ENCODE data around the gene UBR1. TPM values are rescaled to one million over a fixed set of nuclear protein-coding genes. Genes with fewer than 3 reads are reported as not detected.

The UBR1 gene
- total RNA-seq, 2 experiments from 2014 or later = 42.6 to 45.9 TPM

- ChIA-PET CTCF (interaction anchor here (1.4 kb wide), 1 partner anchor 11 kb away, joined by 5 read pairs; no protein-coding TSS in a partner anchor), POLR2A (interaction anchor here (2.8 kb wide), 1 partner anchor 15 kb away, joined by 16 read pairs; the partner anchor contains the start of gene UBR1)
- H3K27me3 ChIP-seq (ENCODE audit: control insufficient read depth in 1 of 2, insufficient read depth in 2 of 2, low read length in 2 of 2) = no peaks in the 10 kb centered on the region
- DNase-seq (no peak), ATAC-seq (ENCODE audit: poor library complexity) (no peak)
- no peak overlapping the region for H3K27ac Mint-ChIP-seq
- H3K27me3 Mint-ChIP-seq = peaks cover 13% of the 10 kb centered on the region
- no peak overlapping the region for H3K27ac ChIP-seq (ENCODE audit: low read depth in 1 of 2, low read length in 2 of 2)
- no peaks in the 10 kb centered on the region for H3K9me3 Mint-ChIP-seq
- H3K36me3 Mint-ChIP-seq (ENCODE audit: low read depth) = no peaks in the 10 kb centered on the region
- H3K4me3 Mint-ChIP-seq = peak overlapping the region; percentile 32
- no peak overlapping the region for H3K4me3 ChIP-seq (ENCODE audit: low read length)
- H3K9me3 ChIP-seq (ENCODE audit: control insufficient read depth in 1 of 2, insufficient read depth in 1 of 2, low read length in 2 of 2) = no peaks in the 10 kb centered on the region
- H3K36me3 ChIP-seq (ENCODE audit: insufficient read depth, low read length) = no peaks in the 10 kb centered on the region
- TF ChIP-seq CTCF (IDR thresholded peaks at IDR 0.05) = no peak
- intact Hi-C loops (cut with DNase I, micrococcal nuclease) = loop anchor here (2.0 to 10.0 kb wide), 2 partner anchors 15 to 627 kb away; partner anchors contain the start of genes SNAP23 (in 1 of the 2), UBR1 (in 1 of the 2) and ZNF106 (in 1 of the 2)
- H3K4me1 Mint-ChIP-seq (ENCODE audit: low read depth) = peaks cover 15% of the 10 kb centered on the region
- peaks cover 14% of the 10 kb centered on the region for H3K4me1 ChIP-seq (ENCODE audit: insufficient read depth, low read length)
These were observed 16.0 kb upstream of the UBR1 start for GRCh38 chr15:43121863-43122262.

GRCh38 chr15:43118829-43119228 lies 13.0 kb upstream of the UBR1 start:
- no peak for ATAC-seq (ENCODE audit: poor library complexity)
- CTCF ChIA-PET = no interaction called here
- Mint-ChIP-seq H3K4me3 (no peak overlapping the region), H3K27ac (no peak overlapping the region), H3K4me1 (ENCODE audit: low read depth) (peaks cover 15% of the 10 kb centered on the region), H3K9me3 (no peaks in the 10 kb centered on the region), H3K27me3 (peaks cover 16% of the 10 kb centered on the region), H3K36me3 (ENCODE audit: low read depth) (no peaks in the 10 kb centered on the region)
- DNase-seq = no peak
- no peak overlapping the region for H3K4me3 ChIP-seq (ENCODE audit: low read length)
- H3K36me3 ChIP-seq (ENCODE audit: insufficient read depth, low read length) = no peaks in the 10 kb centered on the region
- no peak overlapping the region for H3K27ac ChIP-seq (ENCODE audit: low read depth in 1 of 2, low read length in 2 of 2)
- H3K4me1 ChIP-seq (ENCODE audit: insufficient read depth, low read length) = peaks cover 14% of the 10 kb centered on the region
- intact Hi-C loops (cut with DNase I, micrococcal nuclease) = no loop called here
- no peaks in the 10 kb centered on the region for H3K27me3 ChIP-seq (ENCODE audit: control insufficient read depth in 1 of 2, insufficient read depth in 2 of 2, low read length in 2 of 2)
- no peak for TF ChIP-seq CTCF (IDR thresholded peaks at IDR 0.05)
- no peaks in the 10 kb centered on the region for H3K9me3 ChIP-seq (ENCODE audit: control insufficient read depth in 1 of 2, insufficient read depth in 1 of 2, low read length in 2 of 2)
- POLR2A ChIA-PET = no interaction called here

GRCh38 chr15:43118286-43118685 lies 12.4 kb upstream of the UBR1 start:
- DNase-seq (no peak), ATAC-seq (ENCODE audit: poor library complexity) (no peak)
- CTCF ChIA-PET = no interaction called here
- no peaks in the 10 kb centered on the region for H3K9me3 ChIP-seq (ENCODE audit: control insufficient read depth in 1 of 2, insufficient read depth in 1 of 2, low read length in 2 of 2)
- H3K27me3 Mint-ChIP-seq = peaks cover 16% of the 10 kb centered on the region
- no peak overlapping the region for H3K4me3 ChIP-seq (ENCODE audit: low read length)
- H3K27ac ChIP-seq (ENCODE audit: low read depth in 1 of 2, low read length in 2 of 2) = no peak overlapping the region
- H3K4me1 ChIP-seq (ENCODE audit: insufficient read depth, low read length) = peaks cover 13% of the 10 kb centered on the region
- peaks cover 13% of the 10 kb centered on the region for H3K4me1 Mint-ChIP-seq (ENCODE audit: low read depth)
- intact Hi-C loops (cut with DNase I, micrococcal nuclease) = no loop called here
- H3K36me3 ChIP-seq (ENCODE audit: insufficient read depth, low read length) = no peaks in the 10 kb centered on the region
- TF ChIP-seq CTCF (IDR thresholded peaks at IDR 0.05) = no peak
- no peak overlapping the region for H3K27ac Mint-ChIP-seq
- no peak overlapping the region for H3K4me3 Mint-ChIP-seq
- POLR2A ChIA-PET = no interaction called here
- no peaks in the 10 kb centered on the region for H3K36me3 Mint-ChIP-seq (ENCODE audit: low read depth)
- no peaks in the 10 kb centered on the region for H3K9me3 Mint-ChIP-seq
- no peaks in the 10 kb centered on the region for H3K27me3 ChIP-seq (ENCODE audit: control insufficient read depth in 1 of 2, insufficient read depth in 2 of 2, low read length in 2 of 2)
